Measurements from ENCODE around the gene PLEKHM3.

PLEKHM3 gene

GRCh38 chr2:207847098-207847806 is 178.1 kb downstream of the PLEKHM3 start:
- no peak for DNase-seq

GRCh38 chr2:207845202-207845864 is 180.0 kb downstream of the PLEKHM3 start:
- DNase-seq: no peak

DNA sequence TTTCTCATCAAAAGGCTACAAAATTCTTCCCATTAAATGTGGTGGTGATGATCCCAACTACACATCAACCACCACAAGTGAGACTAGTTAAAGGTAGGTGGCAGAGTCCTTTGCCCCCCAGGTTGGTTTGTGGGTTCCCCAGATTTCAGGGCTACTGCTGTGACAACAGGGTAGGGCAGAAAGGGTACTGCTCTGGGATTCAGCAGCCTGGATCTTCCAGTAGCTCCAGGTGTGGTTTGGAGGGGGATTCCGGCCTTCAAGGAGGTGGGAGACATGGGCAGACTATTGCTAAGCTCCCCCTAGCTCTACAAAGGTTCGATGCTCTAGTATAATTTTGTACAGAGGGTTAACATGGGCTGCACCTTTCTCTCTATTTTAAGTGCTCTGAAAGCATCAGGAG is 180.7 kb downstream of the PLEKHM3 start:
- no peak for DNase-seq

GRCh38 chr2:207840101-207840500 is 185.2 kb downstream of the PLEKHM3 start:
- no peak for DNase-seq

- DNase-seq: no peak
Observed at GRCh38 chr2:207839575-207839974, 185.8 kb downstream of the PLEKHM3 start.

DNA sequence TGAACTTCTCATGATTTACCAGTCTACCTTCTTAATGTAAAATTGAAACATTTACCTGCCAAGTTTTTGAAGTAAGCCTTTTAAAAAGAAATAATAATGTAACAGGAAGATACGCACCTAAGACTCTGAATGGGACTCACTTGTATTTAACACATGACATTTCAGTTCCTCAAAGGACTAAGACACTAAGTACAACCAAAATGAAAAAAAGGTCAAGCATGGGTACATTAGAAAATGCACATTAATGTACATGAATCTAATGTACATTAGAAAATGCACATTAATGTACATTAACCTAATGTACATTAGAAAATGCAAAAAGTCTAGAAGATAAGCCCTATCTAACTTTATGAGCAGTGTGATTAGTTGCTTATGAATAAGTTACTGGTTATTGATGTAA is 186.3 kb downstream of the PLEKHM3 start:
- no peak for DNase-seq

- DNase-seq: no peak
Observed at GRCh38 chr2:207836521-207837133, 188.7 kb downstream of the PLEKHM3 start.

DNA sequence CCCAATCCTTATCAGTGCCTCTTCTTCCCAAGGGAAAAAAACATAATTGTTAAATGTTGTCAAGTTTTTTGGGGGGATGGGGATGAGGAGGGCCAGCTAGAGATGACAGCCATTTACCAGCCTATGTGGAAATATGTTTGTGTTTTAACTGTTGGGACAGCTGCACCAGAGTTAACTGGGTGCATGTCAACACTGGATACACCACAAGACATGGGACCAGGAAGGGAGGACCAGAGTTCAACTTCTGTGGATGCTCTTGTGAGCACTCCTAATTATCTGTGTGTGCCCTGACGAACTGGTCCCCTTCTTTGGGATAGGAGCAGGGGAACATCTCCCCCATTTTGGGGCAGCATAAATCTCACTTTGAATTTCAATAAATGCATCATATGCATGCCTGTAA is 189.5 kb downstream of the PLEKHM3 start:
- no peak for DNase-seq

- DNase-seq: no peak
Observed at GRCh38 chr2:207833251-207833751, 192.0 kb downstream of the PLEKHM3 start.

GRCh38 chr2:207831584-207832248 is 193.6 kb downstream of the PLEKHM3 start:
- DNase-seq: no peak

GRCh38 chr2:207830778-207831438 is 194.4 kb downstream of the PLEKHM3 start:
- no peak for DNase-seq

DNA sequence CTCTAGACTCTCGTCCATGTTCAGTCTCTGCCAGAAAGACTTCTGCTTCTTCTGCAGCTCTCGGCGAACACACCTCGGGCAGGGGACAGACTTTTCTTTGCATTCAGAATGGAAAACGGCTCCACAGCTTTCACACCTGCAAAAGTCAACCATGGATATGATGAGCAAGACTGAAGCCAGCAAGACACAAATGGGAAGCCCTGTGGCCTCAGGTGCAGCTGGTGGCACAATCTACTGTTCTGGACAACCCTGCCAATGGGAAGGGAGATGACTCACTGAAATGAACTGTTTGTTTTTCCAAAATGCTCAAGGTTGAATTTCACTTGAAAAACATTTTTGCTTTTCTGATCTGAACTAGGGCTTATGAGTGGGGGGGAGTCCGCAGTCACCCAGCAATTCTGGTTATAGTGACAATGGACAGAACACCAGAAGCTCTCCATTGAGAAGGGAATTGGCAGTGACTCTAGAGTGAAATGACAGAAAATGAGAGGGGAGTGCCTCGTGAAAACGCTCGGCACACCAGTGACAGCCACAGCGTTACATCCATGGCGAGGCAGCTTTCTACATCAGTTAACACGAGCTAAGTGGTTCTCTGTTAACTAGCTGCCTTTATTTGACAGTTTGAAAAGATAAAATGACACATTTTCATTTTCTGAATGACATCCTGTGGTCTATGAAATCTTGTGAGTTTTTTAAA is 196.8 kb downstream of the PLEKHM3 start:
- no peak for DNase-seq

GRCh38 chr2:207825978-207826377 is 199.3 kb downstream of the PLEKHM3 start:
- no peak for DNase-seq

GRCh38 chr2:207825045-207825954 is 200.0 kb downstream of the PLEKHM3 start:
- DNase-seq: no peak

- DNase-seq: no peak
Observed at GRCh38 chr2:207823865-207824264, 201.5 kb downstream of the PLEKHM3 start.

DNA sequence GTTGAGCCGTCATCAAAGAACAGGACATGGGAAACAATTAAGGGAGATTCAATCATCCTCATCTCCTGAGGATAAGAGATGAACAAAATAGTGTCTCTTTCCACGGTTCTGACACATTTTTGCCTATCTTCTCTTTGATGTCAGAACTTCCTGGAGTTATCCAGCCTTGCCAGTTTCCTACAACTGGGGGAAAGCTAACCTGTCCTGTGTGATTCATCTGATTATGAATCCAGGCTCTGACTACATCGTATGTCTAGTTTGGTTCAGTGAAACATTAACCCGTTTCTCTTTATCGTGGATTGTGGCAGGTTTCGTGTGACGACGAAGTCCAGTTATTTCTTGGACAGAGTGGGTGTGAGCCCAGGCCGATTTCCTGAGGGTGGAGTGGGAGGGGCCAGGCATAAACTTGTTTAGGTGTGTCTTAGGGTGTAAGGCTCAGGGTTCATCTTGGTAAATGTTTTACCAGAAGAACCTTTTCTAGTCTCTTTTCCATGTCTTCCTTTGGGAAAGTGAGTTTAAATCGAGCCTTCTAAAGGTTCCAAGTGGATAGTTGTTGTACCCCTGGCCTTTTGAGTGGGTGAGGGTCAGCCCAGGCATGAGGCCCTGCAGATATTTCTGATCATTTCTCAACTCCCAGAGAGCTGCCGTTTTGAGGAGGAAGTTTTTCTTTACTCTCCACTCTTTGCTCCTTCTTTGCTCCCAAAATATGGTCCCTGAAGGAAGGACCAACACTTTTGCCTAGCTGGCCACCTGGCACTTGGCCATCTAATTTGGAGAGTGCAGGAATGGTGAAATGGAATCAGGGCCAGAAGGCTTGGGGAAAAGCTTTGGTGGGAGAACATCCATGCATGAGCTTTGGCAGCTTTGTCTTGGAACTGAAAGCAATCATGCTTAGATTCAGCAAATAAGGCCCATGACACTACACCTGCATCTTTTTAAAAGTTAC is 205.2 kb downstream of the PLEKHM3 start:
- no peak for DNase-seq

DNA sequence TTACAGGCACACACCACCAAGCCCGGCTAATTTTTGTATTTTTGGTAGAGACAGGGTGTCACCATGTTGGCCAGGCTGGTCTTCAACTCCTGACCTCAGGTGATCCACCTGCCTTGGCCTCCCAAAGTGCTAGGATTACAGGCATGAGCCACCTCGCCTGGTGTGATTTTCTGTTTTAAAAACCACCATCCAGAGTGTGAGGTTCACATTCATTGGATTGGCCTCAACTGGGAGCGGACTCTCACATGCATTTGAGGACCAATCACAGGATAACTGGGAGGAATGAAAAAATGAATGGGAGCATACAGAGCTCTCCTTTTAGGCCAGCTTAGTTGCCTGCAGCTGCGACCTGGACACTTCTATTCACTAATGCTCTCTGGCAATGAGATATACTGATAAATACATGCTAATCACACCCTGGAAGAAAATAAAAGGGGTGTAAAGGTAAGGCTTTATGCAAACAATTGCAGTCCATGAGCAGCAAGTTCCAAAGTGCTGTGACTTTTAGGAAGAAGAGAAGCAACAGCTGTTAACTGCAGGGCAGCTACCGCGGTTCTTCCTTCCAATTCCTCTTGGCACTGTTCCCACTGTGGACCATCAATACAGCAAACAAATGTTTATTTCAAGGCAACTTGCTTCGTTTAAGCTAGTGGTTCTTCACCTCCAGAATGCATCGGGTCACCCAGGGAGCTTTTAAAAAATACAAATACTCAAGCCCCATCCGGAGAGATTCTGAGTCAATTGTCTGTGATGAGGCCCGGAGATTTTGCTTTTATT is 206.1 kb downstream of the PLEKHM3 start:
- no peak for DNase-seq

- DNase-seq: no peak
Observed at GRCh38 chr2:207816546-207816945, 208.8 kb downstream of the PLEKHM3 start.

DNA sequence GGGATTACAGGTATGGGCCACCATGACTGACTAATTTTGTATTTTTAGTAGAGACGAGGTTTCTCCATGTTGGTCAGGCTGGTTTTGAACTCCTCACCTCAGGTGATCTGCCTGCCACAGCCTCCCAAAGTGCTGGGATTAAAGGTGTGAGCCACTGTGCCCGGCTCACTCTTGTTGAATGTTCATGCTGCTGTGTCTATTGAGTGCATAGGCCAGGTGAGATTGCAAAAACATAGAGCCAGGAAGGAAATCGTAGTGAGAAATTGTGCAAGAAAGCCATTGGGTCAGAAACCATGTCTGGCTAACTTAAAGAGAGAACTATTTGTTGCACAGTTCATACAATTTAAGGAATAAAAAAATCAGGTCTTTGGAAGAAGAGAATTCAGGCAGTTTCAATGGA is 210.1 kb downstream of the PLEKHM3 start:
- no peak for DNase-seq

Data from amniotic stem cell (primary cell).